CD4-positive, alpha-beta T cell treated with Interleukin-10 for 1 hour (primary cell): Measurements from ENCODE around the gene TNFRSF25.
"Not testable (repeated sequence)": the region's sequence is repeated elsewhere in the genome, so short reads cannot be mapped to it uniquely, and the experiment has no call there.

Source experiments
- DNase-seq: peaks from one replicate; pipeline ENCODE4 v3.0.0-alpha.2; 2020

Gene TNFRSF25

GRCh38 chr1:6428453-6428852, 37.5 kb downstream of the TNFRSF25 start:
- DNase-seq = not testable (repeated sequence)

- DNase-seq = no peak
Measured at GRCh38 chr1:6427441-6428390, 38.3 kb downstream of the TNFRSF25 start.

- no peak for DNase-seq
Measured at GRCh38 chr1:6426972-6427350, 39.0 kb downstream of the TNFRSF25 start.

- no peak for DNase-seq
Measured at GRCh38 chr1:6426277-6426971, 39.5 kb downstream of the TNFRSF25 start.

GRCh38 chr1:6425658-6426057, 40.3 kb downstream of the TNFRSF25 start:
- DNase-seq = no peak

- DNase-seq = no peak
Measured at GRCh38 chr1:6424619-6425593, 41.1 kb downstream of the TNFRSF25 start, which contains the start of gene ESPN. Gene ESPN, plus strand, starts transcription at chr1:6424776. Its CDS starts 180 bp downstream, at chr1:6424956.

GRCh38 chr1:6424000-6424565, 41.9 kb downstream of the TNFRSF25 start:
- no peak for DNase-seq

- DNase-seq = peak; percentile 75
Measured at GRCh38 chr1:6423321-6423999, 42.5 kb downstream of the TNFRSF25 start.

GRCh38 chr1:6421266-6421665, 44.7 kb downstream of the TNFRSF25 start:
- no peak for DNase-seq

GRCh38 chr1:6420454-6421042, 45.4 kb downstream of the TNFRSF25 start:
- no peak for DNase-seq

GRCh38 chr1:6419804-6420453, 46.0 kb downstream of the TNFRSF25 start, which contains the start of gene HES2:
Gene HES2, minus strand, starts transcription at chr1:6419919. Its CDS starts 99 bp downstream, at chr1:6419820.
- no peak for DNase-seq

- no peak for DNase-seq
Measured at GRCh38 chr1:6419397-6419803, 46.6 kb downstream of the TNFRSF25 start.

- no peak for DNase-seq
Measured at GRCh38 chr1:6418668-6419396, 47.1 kb downstream of the TNFRSF25 start.

GRCh38 chr1:6417961-6418667, 47.9 kb downstream of the TNFRSF25 start:
- no peak for DNase-seq

GRCh38 chr1:6416906-6417305, 49.1 kb downstream of the TNFRSF25 start:
- no peak for DNase-seq

GRCh38 chr1:6416295-6416656, 49.7 kb downstream of the TNFRSF25 start:
- no peak for DNase-seq

- DNase-seq = no peak
Measured at GRCh38 chr1:6414881-6415626, 50.9 kb downstream of the TNFRSF25 start.

- peak; percentile 35 for DNase-seq
Measured at GRCh38 chr1:6414443-6414844, 51.5 kb downstream of the TNFRSF25 start.

- no peak for DNase-seq
Measured at GRCh38 chr1:6412896-6413295, 53.1 kb downstream of the TNFRSF25 start.
